Neural progenitor cell (in vitro differentiated cells): ENCODE measurements around the gene MIS18A. TPM values are rescaled to one million over a fixed set of nuclear protein-coding genes. Genes with fewer than 3 reads are reported as not detected.

Experiments
- DNase-seq: peaks from one replicate; pipeline ENCODE4 v3.0.0-alpha.2; 2016; ENCODE audit warnings: low spot score
- H2AFZ ChIP-seq: fragments of 200-600 bp; sonication (generic); replicated peaks from 2 replicates; pipeline ENCODE4 v1.6.1; 2016; ENCODE audit warnings: antibody characterized with exemption
- H3F3A ChIP-seq: fragments of 200-600 bp; sonication (generic); 2 replicates; pipeline ENCODE4 v1.6.1; 2016; ENCODE audit warnings: antibody characterized with exemption, low read depth
- H3K27ac ChIP-seq: fragments of 200-600 bp; sonication (generic); 2 replicates; pipeline ENCODE4 v1.5.1; 2016; ENCODE audit warnings: mild to moderate bottlenecking
- H3K27me3 ChIP-seq: fragments of 200-600 bp; sonication (generic); 2 replicates; pipeline ENCODE4 v1.6.1; 2016; ENCODE audit warnings: mild to moderate bottlenecking, moderate library complexity
- H3K36me3 ChIP-seq: fragments of 200-600 bp; sonication (generic); 2 replicates; pipeline ENCODE4 v1.5.1; 2016
- H3K4me1 ChIP-seq: fragments of 200-600 bp; sonication (generic); 2 replicates; pipeline ENCODE4 v1.6.1; 2016; ENCODE audit warnings: mixed run types
- H3K4me2 ChIP-seq: fragments of 200-600 bp; sonication (generic); 2 replicates; pipeline ENCODE4 v1.6.1; 2016
- H3K4me3 ChIP-seq: fragments of 200-600 bp; sonication (generic); 2 replicates; pipeline ENCODE4 v1.5.1; 2016
- H3K79me2 ChIP-seq: fragments of 200-600 bp; sonication (generic); 2 replicates; pipeline ENCODE4 v1.6.1; 2016; ENCODE audit warnings: low read depth
- H3K9ac ChIP-seq: fragments of 200-600 bp; sonication (generic); 2 replicates; pipeline ENCODE4 v1.6.1; 2016
- H3K9me3 ChIP-seq: fragments of 200-600 bp; sonication (generic); 2 replicates; pipeline ENCODE4 v1.5.1; 2016; ENCODE audit warnings: low read depth
- H4K20me1 ChIP-seq: fragments of 200-600 bp; sonication (generic); 2 replicates; pipeline ENCODE4 v1.6.1; 2016; ENCODE audit warnings: low read depth
- H3K27ac Mint-ChIP-seq: 3 replicates; pipeline ENCODE4 v1.8.0; 2021; ENCODE audit warnings: mixed read lengths
- H3K27me3 Mint-ChIP-seq: 2 replicates; pipeline ENCODE4 v1.8.0; 2022; ENCODE audit warnings: low read depth, mild to moderate bottlenecking, inconsistent platforms, moderate library complexity, mixed read lengths; ENCODE audit not compliant: insufficient read depth
- H3K36me3 Mint-ChIP-seq: 3 replicates; pipeline ENCODE4 v1.8.0; 2021; ENCODE audit warnings: mixed read lengths
- H3K4me1 Mint-ChIP-seq: 3 replicates; pipeline ENCODE4 v1.8.0; 2021; ENCODE audit warnings: mixed read lengths
- H3K4me3 Mint-ChIP-seq: 3 replicates; pipeline ENCODE4 v1.8.0; 2021; ENCODE audit warnings: mild to moderate bottlenecking, moderate library complexity, mixed read lengths
- H3K9me3 Mint-ChIP-seq: 3 replicates; pipeline ENCODE4 v1.8.0; 2020; ENCODE audit warnings: mixed read lengths
- EZH2 ChIP-seq: fragments of 200-600 bp; sonication (generic); IDR thresholded peaks from 2 replicates; pipeline ENCODE4 v1.6.1; 2017; ENCODE audit warnings: antibody characterized with exemption, mild to moderate bottlenecking, moderate library complexity
- EZH2phosphoT487 ChIP-seq: fragments of 200-600 bp; sonication (generic); IDR thresholded peaks from 2 replicates; pipeline ENCODE4 v1.6.1; 2017; ENCODE audit warnings: antibody characterized with exemption
- total RNA-seq: library from RNA; depleted of rRNA; stranded (reverse); fragments of >200 nt; gene quantifications from 2 replicates; pipeline ENCODE4 v1.2.3, GENCODE V29; 2015; ENCODE audit warnings: low replicate concordance
- TF ChIP-seq, protein P1 (sequence below): fragments of 200-600 bp; sonication (generic); IDR thresholded peaks from 2 replicates; pipeline ENCODE4 v1.5.1; 2017; ENCODE audit warnings: antibody characterized with exemption, mild to moderate bottlenecking

Gene MIS18A
- total RNA-seq, 1 donor from 2014 or later = 64.0 TPM

GRCh38 chr21:32237021-32237420, 41.8 kb downstream of the MIS18A start:
- no peak for DNase-seq
- no peaks in the 10 kb centered on the region for H3K9me3 ChIP-seq
- peaks cover 4% of the 10 kb centered on the region for H3K36me3 Mint-ChIP-seq
- no peak overlapping the region for H3K27ac ChIP-seq
- TF ChIP-seq EZH2 = no peak
- TF ChIP-seq, protein P1, sequence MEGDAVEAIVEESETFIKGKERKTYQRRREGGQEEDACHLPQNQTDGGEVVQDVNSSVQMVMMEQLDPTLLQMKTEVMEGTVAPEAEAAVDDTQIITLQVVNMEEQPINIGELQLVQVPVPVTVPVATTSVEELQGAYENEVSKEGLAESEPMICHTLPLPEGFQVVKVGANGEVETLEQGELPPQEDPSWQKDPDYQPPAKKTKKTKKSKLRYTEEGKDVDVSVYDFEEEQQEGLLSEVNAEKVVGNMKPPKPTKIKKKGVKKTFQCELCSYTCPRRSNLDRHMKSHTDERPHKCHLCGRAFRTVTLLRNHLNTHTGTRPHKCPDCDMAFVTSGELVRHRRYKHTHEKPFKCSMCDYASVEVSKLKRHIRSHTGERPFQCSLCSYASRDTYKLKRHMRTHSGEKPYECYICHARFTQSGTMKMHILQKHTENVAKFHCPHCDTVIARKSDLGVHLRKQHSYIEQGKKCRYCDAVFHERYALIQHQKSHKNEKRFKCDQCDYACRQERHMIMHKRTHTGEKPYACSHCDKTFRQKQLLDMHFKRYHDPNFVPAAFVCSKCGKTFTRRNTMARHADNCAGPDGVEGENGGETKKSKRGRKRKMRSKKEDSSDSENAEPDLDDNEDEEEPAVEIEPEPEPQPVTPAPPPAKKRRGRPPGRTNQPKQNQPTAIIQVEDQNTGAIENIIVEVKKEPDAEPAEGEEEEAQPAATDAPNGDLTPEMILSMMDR = no peak
- TF ChIP-seq EZH2phosphoT487 = no peak
- no peak overlapping the region for H3K9ac ChIP-seq
- H3K27me3 ChIP-seq = no peaks in the 10 kb centered on the region
- no peaks in the 10 kb centered on the region for H3K27me3 Mint-ChIP-seq
- no peak overlapping the region for H3K27ac Mint-ChIP-seq
- H3K4me3 Mint-ChIP-seq = no peak overlapping the region
- no peak overlapping the region for H3K4me3 ChIP-seq
- peaks cover 19% of the 10 kb centered on the region for H3K4me1 ChIP-seq
- no peaks in the 10 kb centered on the region for H4K20me1 ChIP-seq
- H2AFZ ChIP-seq = no peak overlapping the region
- H3K4me1 Mint-ChIP-seq = peaks cover 4% of the 10 kb centered on the region
- no peaks in the 10 kb centered on the region for H3K36me3 ChIP-seq
- H3K9me3 Mint-ChIP-seq = peaks cover 8% of the 10 kb centered on the region
- H3F3A ChIP-seq = no peaks in the 10 kb centered on the region
- no peak overlapping the region for H3K4me2 ChIP-seq
- H3K79me2 ChIP-seq = no peaks in the 10 kb centered on the region

DNA sequence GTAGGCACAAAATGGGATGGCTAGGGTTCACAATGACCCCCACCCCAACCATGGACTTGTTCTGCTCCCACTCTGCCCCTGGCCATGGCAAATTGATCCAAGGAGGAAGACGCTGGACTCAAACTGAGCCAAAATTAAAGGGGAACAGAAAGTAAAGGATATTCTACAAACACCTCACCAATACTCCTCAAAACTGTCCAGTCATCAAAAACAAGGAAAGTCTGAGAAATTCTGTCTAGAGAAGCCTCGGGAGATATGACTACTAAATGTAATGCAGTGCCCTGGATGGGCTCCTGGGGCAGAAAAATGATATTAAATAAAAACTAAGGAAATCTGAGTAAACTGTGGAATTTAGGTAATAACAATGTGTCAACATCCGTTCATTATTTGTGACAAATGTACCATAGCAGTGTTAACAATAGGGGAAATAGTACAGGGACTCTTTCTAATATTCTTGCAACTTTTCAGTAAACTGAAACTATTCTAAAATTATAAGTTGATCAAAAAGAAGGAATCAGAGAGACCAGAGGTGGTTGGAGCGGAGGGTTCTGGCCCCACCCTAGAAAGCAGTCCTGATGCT, 45.0 kb downstream of the MIS18A start:
- H3K9me3 Mint-ChIP-seq = peaks cover 5% of the 10 kb centered on the region
- Histone ChIP-seq H3K79me2 (no peaks in the 10 kb centered on the region), H3F3A (no peaks in the 10 kb centered on the region), H2AFZ (no peak overlapping the region), H3K9ac (no peak overlapping the region), H3K4me1 (peaks cover 8% of the 10 kb centered on the region), H3K36me3 (no peaks in the 10 kb centered on the region), H3K9me3 (no peaks in the 10 kb centered on the region), H3K27me3 (no peaks in the 10 kb centered on the region), H3K4me3 (no peak overlapping the region), H3K27ac (no peak overlapping the region), H3K4me2 (no peak overlapping the region), H4K20me1 (no peaks in the 10 kb centered on the region)
- H3K4me1 Mint-ChIP-seq = peaks cover 4% of the 10 kb centered on the region
- H3K27ac Mint-ChIP-seq = no peak overlapping the region
- peaks cover 4% of the 10 kb centered on the region for H3K36me3 Mint-ChIP-seq
- DNase-seq = no peak
- no peak for TF ChIP-seq EZH2
- no peak for TF ChIP-seq EZH2phosphoT487
- TF ChIP-seq, protein P1 = no peak
- no peak overlapping the region for H3K4me3 Mint-ChIP-seq
- H3K27me3 Mint-ChIP-seq = no peaks in the 10 kb centered on the region

DNA sequence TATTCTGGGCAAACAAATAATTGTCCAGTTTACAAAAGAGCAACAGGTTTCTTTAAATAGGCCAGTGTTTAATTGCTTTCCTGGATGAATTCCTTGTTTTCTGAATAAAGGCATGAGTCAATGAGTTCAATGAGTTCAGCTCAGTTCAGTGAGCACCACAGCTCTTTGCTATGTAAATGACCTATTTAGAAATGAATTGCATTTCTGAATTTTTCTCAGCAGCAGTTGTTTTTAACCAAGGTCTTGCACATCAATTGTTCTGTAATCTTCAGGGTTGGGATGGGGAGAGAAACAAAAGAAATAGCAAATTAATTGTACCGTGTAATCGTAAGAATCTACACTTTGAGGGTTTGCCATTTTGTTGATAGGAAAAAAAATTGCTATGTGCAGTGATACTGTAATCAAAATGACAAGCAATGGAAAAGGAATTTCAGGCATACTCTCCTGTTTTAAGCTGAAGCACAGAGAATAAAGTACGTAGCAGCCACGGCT, 45.7 kb downstream of the MIS18A start:
- H4K20me1 ChIP-seq = no peaks in the 10 kb centered on the region
- H3K4me3 Mint-ChIP-seq = no peak overlapping the region
- no peaks in the 10 kb centered on the region for H3K27me3 ChIP-seq
- H3K9ac ChIP-seq = no peak overlapping the region
- H3K27ac ChIP-seq = no peak overlapping the region
- no peak overlapping the region for H3K4me2 ChIP-seq
- no peaks in the 10 kb centered on the region for H3K36me3 Mint-ChIP-seq
- no peaks in the 10 kb centered on the region for H3F3A ChIP-seq
- DNase-seq = peak; percentile 16
- H3K27ac Mint-ChIP-seq = no peak overlapping the region
- H3K79me2 ChIP-seq = no peaks in the 10 kb centered on the region
- H3K4me3 ChIP-seq = no peak overlapping the region
- no peaks in the 10 kb centered on the region for H3K9me3 Mint-ChIP-seq
- peaks cover 4% of the 10 kb centered on the region for H3K4me1 Mint-ChIP-seq
- H3K36me3 ChIP-seq = no peaks in the 10 kb centered on the region
- H3K4me1 ChIP-seq = peaks cover 8% of the 10 kb centered on the region
- TF ChIP-seq EZH2phosphoT487 (peak; percentile 54), EZH2 (no peak)
- TF ChIP-seq, protein P1 = no peak
- H2AFZ ChIP-seq = no peak overlapping the region
- H3K27me3 Mint-ChIP-seq = no peaks in the 10 kb centered on the region
- H3K9me3 ChIP-seq = no peaks in the 10 kb centered on the region
